Esophagus squamous epithelium (tissue), 4 donors: ENCODE measurements around the gene RAB6B.
A peak's percentile ranks its signal among the peaks of the same experiment; 100 is the strongest.

Experiments used
- CTCF ChIP-seq, 6 experiments: fragments of 450-650 bp in 4 of 6; fragments of 200-600 bp in 2 of 6; sonication (generic) in 2 of 6; IDR thresholded peaks; one replicate each; pipeline ENCODE4 v1.5.1; 2016 to 2019; ENCODE audit warnings: antibody characterized with exemption in 6 of 6, mild to moderate bottlenecking in 4 of 6, moderate library complexity in 4 of 6
- POLR2A ChIP-seq, 4 donors: fragments of 450-650 bp; IDR thresholded peaks; one replicate each; pipeline ENCODE4 v1.6.1; 2017; ENCODE audit warnings: antibody characterized with exemption in 4 of 4, mild to moderate bottlenecking in 4 of 4, moderate library complexity in 3 of 4

- TF ChIP-seq CTCF (IDR thresholded peaks at IDR 0.05), result peak in 1 of 6 experiments; percentile 6
- TF ChIP-seq POLR2A (IDR thresholded peaks at IDR 0.05), result no peak
Observed at GRCh38 chr3:133910422-133910821, 14.7 kb upstream of the RAB6B start.
